Measurements from ENCODE around the gene FOXP4.

- TF ChIP-seq CTCF (CRISPR knock-in tag; IDR thresholded peaks at IDR 0.05) (no peak), SKI (IDR thresholded peaks at IDR 0.05; ENCODE audit: partially characterized antibody) (no peak), ZNF572 (CRISPR knock-in tag; IDR thresholded peaks at IDR 0.05) (no peak), ZNF296 (CRISPR knock-in tag; conservative IDR thresholded peaks at IDR 0.05) (no peak), USF2 (IDR thresholded peaks at IDR 0.05; ENCODE audit: low read depth, low read length) (no peak), USF2 (CRISPR knock-in tag; IDR thresholded peaks at IDR 0.05; ENCODE audit: borderline replicate concordance) (no peak), STAG1 (CRISPR knock-in tag; IDR thresholded peaks at IDR 0.05) (no peak), MAFK (conservative IDR thresholded peaks at IDR 0.05 in 1 of 2, IDR thresholded peaks at IDR 0.05 in 1 of 2; ENCODE audit: low read length in 2 of 2) (no peak), POLR2AphosphoS5 (IDR thresholded peaks at IDR 0.05; ENCODE audit: low read depth, low read length) (no peak), SMARCC2 (IDR thresholded peaks at IDR 0.05) (no peak), EP300 (IDR thresholded peaks at IDR 0.05; ENCODE audit: low read depth in 2 of 2, low read length in 2 of 2) (no peak), EP300 (CRISPR knock-in tag; IDR thresholded peaks at IDR 0.05; ENCODE audit: borderline replicate concordance) (no peak), ZNF10 (CRISPR knock-in tag; IDR thresholded peaks at IDR 0.05; ENCODE audit: borderline replicate concordance, low read depth) (no peak)
- TF ChIP-seq, protein P1, sequence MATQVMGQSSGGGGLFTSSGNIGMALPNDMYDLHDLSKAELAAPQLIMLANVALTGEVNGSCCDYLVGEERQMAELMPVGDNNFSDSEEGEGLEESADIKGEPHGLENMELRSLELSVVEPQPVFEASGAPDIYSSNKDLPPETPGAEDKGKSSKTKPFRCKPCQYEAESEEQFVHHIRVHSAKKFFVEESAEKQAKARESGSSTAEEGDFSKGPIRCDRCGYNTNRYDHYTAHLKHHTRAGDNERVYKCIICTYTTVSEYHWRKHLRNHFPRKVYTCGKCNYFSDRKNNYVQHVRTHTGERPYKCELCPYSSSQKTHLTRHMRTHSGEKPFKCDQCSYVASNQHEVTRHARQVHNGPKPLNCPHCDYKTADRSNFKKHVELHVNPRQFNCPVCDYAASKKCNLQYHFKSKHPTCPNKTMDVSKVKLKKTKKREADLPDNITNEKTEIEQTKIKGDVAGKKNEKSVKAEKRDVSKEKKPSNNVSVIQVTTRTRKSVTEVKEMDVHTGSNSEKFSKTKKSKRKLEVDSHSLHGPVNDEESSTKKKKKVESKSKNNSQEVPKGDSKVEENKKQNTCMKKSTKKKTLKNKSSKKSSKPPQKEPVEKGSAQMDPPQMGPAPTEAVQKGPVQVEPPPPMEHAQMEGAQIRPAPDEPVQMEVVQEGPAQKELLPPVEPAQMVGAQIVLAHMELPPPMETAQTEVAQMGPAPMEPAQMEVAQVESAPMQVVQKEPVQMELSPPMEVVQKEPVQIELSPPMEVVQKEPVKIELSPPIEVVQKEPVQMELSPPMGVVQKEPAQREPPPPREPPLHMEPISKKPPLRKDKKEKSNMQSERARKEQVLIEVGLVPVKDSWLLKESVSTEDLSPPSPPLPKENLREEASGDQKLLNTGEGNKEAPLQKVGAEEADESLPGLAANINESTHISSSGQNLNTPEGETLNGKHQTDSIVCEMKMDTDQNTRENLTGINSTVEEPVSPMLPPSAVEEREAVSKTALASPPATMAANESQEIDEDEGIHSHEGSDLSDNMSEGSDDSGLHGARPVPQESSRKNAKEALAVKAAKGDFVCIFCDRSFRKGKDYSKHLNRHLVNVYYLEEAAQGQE (IDR thresholded peaks at IDR 0.05; ENCODE audit: borderline replicate concordance in 1 of 2, low read depth in 1 of 2, low read length in 2 of 2): no peak
- TF ChIP-seq, protein P2, sequence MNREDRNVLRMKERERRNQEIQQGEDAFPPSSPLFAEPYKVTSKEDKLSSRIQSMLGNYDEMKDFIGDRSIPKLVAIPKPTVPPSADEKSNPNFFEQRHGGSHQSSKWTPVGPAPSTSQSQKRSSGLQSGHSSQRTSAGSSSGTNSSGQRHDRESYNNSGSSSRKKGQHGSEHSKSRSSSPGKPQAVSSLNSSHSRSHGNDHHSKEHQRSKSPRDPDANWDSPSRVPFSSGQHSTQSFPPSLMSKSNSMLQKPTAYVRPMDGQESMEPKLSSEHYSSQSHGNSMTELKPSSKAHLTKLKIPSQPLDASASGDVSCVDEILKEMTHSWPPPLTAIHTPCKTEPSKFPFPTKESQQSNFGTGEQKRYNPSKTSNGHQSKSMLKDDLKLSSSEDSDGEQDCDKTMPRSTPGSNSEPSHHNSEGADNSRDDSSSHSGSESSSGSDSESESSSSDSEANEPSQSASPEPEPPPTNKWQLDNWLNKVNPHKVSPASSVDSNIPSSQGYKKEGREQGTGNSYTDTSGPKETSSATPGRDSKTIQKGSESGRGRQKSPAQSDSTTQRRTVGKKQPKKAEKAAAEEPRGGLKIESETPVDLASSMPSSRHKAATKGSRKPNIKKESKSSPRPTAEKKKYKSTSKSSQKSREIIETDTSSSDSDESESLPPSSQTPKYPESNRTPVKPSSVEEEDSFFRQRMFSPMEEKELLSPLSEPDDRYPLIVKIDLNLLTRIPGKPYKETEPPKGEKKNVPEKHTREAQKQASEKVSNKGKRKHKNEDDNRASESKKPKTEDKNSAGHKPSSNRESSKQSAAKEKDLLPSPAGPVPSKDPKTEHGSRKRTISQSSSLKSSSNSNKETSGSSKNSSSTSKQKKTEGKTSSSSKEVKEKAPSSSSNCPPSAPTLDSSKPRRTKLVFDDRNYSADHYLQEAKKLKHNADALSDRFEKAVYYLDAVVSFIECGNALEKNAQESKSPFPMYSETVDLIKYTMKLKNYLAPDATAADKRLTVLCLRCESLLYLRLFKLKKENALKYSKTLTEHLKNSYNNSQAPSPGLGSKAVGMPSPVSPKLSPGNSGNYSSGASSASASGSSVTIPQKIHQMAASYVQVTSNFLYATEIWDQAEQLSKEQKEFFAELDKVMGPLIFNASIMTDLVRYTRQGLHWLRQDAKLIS (CRISPR knock-in tag; IDR thresholded peaks at IDR 0.05): no peak
Measured at GRCh38 chr6:41602422-41602743, 56.2 kb downstream of the FOXP4 start.

All from HepG2 (cell line).